ENCODE measurements around the gene PAQR7. TPM values are rescaled to one million over a fixed set of nuclear protein-coding genes. Genes with fewer than 3 reads are reported as not detected.

The PAQR7 gene
- total RNA-seq, 1 donor, result 9.8 TPM

DNA sequence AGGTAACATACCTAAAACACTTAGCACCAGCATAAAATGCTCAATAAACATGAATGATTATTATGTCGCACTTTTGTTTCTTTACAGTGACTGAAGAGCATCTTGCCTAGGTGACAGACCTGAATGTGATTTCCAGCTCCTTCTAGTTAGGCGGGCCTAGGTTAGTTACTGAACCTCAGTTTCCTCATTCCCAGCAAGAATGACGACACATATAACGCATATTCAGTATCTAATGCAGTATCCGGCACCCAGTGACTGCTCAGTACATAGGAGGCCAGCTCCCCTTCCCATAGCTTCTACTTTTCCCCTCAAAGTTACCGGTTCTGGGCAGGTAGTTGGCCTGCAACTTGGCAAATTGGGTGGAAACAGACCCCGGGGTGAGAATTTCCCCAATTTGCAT, 17.0 kb downstream of the PAQR7 start:
- peaks cover 8% of the 10 kb centered on the region for H3K4me1 ChIP-seq (ENCODE audit: insufficient read depth, low read length)
- H2AFZ ChIP-seq (ENCODE audit: low read length), result peak overlapping the region; percentile 98
- no peak for DNase-seq (ENCODE audit: insufficient read length, low spot score, missing footprints)
- H3K4me3 ChIP-seq (ENCODE audit: insufficient read depth, low read length), result peak overlapping the region; percentile 88
- H4K20me1 ChIP-seq (ENCODE audit: insufficient read depth, low read length), result no peaks in the 10 kb centered on the region
- no peaks in the 10 kb centered on the region for H3K9me3 ChIP-seq (ENCODE audit: low read depth, low read length)
- H3K27ac ChIP-seq (ENCODE audit: low read depth, low read length), result no peak overlapping the region
- TF ChIP-seq, protein P1, sequence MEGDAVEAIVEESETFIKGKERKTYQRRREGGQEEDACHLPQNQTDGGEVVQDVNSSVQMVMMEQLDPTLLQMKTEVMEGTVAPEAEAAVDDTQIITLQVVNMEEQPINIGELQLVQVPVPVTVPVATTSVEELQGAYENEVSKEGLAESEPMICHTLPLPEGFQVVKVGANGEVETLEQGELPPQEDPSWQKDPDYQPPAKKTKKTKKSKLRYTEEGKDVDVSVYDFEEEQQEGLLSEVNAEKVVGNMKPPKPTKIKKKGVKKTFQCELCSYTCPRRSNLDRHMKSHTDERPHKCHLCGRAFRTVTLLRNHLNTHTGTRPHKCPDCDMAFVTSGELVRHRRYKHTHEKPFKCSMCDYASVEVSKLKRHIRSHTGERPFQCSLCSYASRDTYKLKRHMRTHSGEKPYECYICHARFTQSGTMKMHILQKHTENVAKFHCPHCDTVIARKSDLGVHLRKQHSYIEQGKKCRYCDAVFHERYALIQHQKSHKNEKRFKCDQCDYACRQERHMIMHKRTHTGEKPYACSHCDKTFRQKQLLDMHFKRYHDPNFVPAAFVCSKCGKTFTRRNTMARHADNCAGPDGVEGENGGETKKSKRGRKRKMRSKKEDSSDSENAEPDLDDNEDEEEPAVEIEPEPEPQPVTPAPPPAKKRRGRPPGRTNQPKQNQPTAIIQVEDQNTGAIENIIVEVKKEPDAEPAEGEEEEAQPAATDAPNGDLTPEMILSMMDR (IDR thresholded peaks at IDR 0.05; ENCODE audit: extremely low read depth, low read depth, low read length), result no peak
- peaks cover 11% of the 10 kb centered on the region for H3K36me3 ChIP-seq (ENCODE audit: insufficient read depth, low read length)
- H3K4me2 ChIP-seq (ENCODE audit: insufficient read depth, low read length), result peak overlapping the region; percentile 99
- H3K79me2 ChIP-seq (ENCODE audit: insufficient read depth, low read length), result peaks cover 13% of the 10 kb centered on the region
- H3K27me3 ChIP-seq (ENCODE audit: insufficient read depth, low read length), result no peaks in the 10 kb centered on the region

DNA sequence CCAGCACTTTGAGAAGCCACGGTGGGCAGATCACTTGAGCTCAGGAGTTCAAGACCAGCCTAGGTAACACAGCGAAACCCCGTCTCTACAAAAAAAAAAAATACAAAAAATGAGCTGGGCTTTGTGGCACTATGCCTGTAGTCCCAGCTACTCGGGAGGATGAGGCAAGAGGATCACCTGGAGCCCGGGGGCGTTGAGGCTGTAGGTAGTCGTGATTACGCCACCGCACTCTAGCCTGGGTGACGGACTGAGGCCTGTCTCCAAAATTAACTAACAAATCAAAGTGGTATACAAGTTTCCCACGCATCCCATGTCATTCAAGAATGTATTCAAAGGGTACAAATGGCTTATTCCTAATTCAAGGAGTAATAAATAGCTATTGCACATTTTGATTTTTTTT, 18.7 kb downstream of the PAQR7 start:
- no peaks in the 10 kb centered on the region for H3K27me3 ChIP-seq (ENCODE audit: insufficient read depth, low read length)
- H3K27ac ChIP-seq (ENCODE audit: low read depth, low read length), result no peak overlapping the region
- no peaks in the 10 kb centered on the region for H3K36me3 ChIP-seq (ENCODE audit: insufficient read depth, low read length)
- H2AFZ ChIP-seq (ENCODE audit: low read length), result no peak overlapping the region
- H3K79me2 ChIP-seq (ENCODE audit: insufficient read depth, low read length), result peaks cover 14% of the 10 kb centered on the region
- DNase-seq (ENCODE audit: insufficient read length, low spot score, missing footprints), result no peak
- no peak overlapping the region for H3K4me3 ChIP-seq (ENCODE audit: insufficient read depth, low read length)
- TF ChIP-seq, protein P1 (IDR thresholded peaks at IDR 0.05; ENCODE audit: extremely low read depth, low read depth, low read length), result no peak
- H3K4me1 ChIP-seq (ENCODE audit: insufficient read depth, low read length), result peaks cover 8% of the 10 kb centered on the region
- H4K20me1 ChIP-seq (ENCODE audit: insufficient read depth, low read length), result no peaks in the 10 kb centered on the region
- no peak overlapping the region for H3K4me2 ChIP-seq (ENCODE audit: insufficient read depth, low read length)
- no peaks in the 10 kb centered on the region for H3K9me3 ChIP-seq (ENCODE audit: low read depth, low read length)

DNA sequence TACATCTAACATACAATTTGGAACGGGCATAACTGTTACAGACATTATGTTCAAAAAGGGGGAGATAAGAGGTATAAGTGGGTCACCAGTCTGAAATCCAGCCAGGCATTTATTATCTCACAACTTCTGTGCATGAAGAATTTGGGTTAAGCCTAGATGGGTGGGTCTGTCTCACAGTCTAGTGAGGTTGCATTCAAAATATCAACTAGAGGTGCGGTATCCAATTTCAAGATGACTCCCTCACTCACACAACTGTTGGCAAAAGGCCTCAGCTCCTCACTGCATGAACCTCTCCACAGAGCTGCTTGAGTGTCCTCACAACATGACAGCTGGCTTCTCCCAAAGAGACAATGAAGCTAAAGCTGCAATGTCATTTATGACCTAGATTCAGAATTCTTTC, 21.0 kb downstream of the PAQR7 start:
- Histone ChIP-seq H3K36me3 (ENCODE audit: insufficient read depth, low read length) (no peaks in the 10 kb centered on the region), H3K4me2 (ENCODE audit: insufficient read depth, low read length) (no peak overlapping the region), H2AFZ (ENCODE audit: low read length) (no peak overlapping the region), H3K9me3 (ENCODE audit: low read depth, low read length) (no peaks in the 10 kb centered on the region), H4K20me1 (ENCODE audit: insufficient read depth, low read length) (no peaks in the 10 kb centered on the region), H3K27me3 (ENCODE audit: insufficient read depth, low read length) (no peaks in the 10 kb centered on the region), H3K79me2 (ENCODE audit: insufficient read depth, low read length) (peaks cover 14% of the 10 kb centered on the region), H3K4me1 (ENCODE audit: insufficient read depth, low read length) (peaks cover 8% of the 10 kb centered on the region), H3K4me3 (ENCODE audit: insufficient read depth, low read length) (no peak overlapping the region), H3K27ac (ENCODE audit: low read depth, low read length) (no peak overlapping the region)
- no peak for DNase-seq (ENCODE audit: insufficient read length, low spot score, missing footprints)
- TF ChIP-seq, protein P1 (IDR thresholded peaks at IDR 0.05; ENCODE audit: extremely low read depth, low read depth, low read length), result no peak

DNA sequence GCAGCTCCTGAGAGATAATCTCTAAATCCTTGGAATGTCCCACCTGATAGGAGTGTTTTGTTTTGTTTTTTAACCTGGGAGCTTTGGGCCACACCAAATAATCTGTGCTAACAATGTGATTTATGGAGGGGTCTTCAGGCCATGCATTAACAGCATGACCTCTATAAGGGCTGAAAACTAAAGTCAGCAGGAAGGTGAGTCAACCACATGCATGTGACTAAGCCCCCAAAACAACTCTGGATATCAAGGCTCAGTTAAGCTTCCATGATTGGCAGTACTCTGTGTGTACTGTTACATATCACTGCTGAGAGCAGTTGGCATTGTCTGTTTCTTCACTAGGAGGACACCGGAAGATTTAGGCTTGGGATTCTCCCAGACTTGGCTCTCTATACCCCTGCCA, 27.0 kb downstream of the PAQR7 start:
- DNase-seq (ENCODE audit: insufficient read length, low spot score, missing footprints), result no peak
- Histone ChIP-seq H3K27me3 (ENCODE audit: insufficient read depth, low read length) (no peaks in the 10 kb centered on the region), H3K4me1 (ENCODE audit: insufficient read depth, low read length) (no peaks in the 10 kb centered on the region), H3K36me3 (ENCODE audit: insufficient read depth, low read length) (no peaks in the 10 kb centered on the region), H3K4me3 (ENCODE audit: insufficient read depth, low read length) (no peak overlapping the region), H3K4me2 (ENCODE audit: insufficient read depth, low read length) (no peak overlapping the region), H3K9me3 (ENCODE audit: low read depth, low read length) (no peaks in the 10 kb centered on the region), H4K20me1 (ENCODE audit: insufficient read depth, low read length) (no peaks in the 10 kb centered on the region), H3K27ac (ENCODE audit: low read depth, low read length) (no peak overlapping the region), H3K79me2 (ENCODE audit: insufficient read depth, low read length) (peaks cover 2% of the 10 kb centered on the region), H2AFZ (ENCODE audit: low read length) (peak overlapping the region; percentile 25)
- TF ChIP-seq, protein P1 (IDR thresholded peaks at IDR 0.05; ENCODE audit: extremely low read depth, low read depth, low read length), result no peak
